Transverse colon (tissue), 4 donors: ENCODE results near the gene COX8C.

Source experiments
- EP300 ChIP-seq: sonication (generic); formaldehyde crosslinking; IDR thresholded peaks from one replicate; pipeline ENCODE4 v1.6.1; 2017; ENCODE audit warnings: antibody characterized with exemption, low read depth
- POLR2A ChIP-seq: fragments of 450-650 bp; IDR thresholded peaks from one replicate; pipeline ENCODE4 v1.6.1; 2016; ENCODE audit warnings: antibody characterized with exemption, mild to moderate bottlenecking, moderate library complexity
- POLR2AphosphoS5 ChIP-seq, 3 donors: sonication (generic); formaldehyde crosslinking; IDR thresholded peaks; one replicate each; pipeline ENCODE4 v1.6.1; 2016; ENCODE audit warnings: antibody characterized with exemption in 3 of 3
- TF ChIP-seq, protein P1 (sequence below), 5 experiments: fragments of 200-600 bp in 3 of 5; fragments of 450-650 bp in 2 of 5; sonication (generic) in 3 of 5; IDR thresholded peaks; 1 replicate in 2 of 5; 2 replicates in 3 of 5; pipeline ENCODE4 v1.5.1; 2016 to 2017; ENCODE audit warnings: antibody characterized with exemption in 5 of 5, inconsistent platforms in 3 of 5, mild to moderate bottlenecking in 2 of 5, moderate library complexity in 1 of 5

DNA sequence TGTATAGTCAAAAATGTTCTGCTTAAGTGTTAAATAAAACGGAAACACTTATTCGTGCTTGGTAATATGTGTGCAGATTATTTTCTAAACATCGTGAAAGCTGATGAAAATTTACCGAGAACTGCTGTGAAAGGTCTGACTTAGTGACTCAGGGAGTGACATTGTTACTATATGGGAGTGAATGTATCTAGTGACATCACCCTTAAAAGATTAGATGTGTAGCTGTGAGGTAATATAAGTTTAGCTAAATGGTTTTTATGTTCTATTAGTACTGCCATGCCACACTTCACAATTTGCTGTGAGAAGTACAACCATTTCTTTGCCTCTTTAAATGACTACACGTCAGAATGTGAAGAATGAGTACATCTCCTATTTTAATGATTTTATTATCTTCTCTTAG lies 1.3 kb downstream of the COX8C start:
- TF ChIP-seq, protein P1, sequence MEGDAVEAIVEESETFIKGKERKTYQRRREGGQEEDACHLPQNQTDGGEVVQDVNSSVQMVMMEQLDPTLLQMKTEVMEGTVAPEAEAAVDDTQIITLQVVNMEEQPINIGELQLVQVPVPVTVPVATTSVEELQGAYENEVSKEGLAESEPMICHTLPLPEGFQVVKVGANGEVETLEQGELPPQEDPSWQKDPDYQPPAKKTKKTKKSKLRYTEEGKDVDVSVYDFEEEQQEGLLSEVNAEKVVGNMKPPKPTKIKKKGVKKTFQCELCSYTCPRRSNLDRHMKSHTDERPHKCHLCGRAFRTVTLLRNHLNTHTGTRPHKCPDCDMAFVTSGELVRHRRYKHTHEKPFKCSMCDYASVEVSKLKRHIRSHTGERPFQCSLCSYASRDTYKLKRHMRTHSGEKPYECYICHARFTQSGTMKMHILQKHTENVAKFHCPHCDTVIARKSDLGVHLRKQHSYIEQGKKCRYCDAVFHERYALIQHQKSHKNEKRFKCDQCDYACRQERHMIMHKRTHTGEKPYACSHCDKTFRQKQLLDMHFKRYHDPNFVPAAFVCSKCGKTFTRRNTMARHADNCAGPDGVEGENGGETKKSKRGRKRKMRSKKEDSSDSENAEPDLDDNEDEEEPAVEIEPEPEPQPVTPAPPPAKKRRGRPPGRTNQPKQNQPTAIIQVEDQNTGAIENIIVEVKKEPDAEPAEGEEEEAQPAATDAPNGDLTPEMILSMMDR (IDR thresholded peaks at IDR 0.05) = no peak
- TF ChIP-seq POLR2A (no peak), EP300 (no peak), POLR2AphosphoS5 (IDR thresholded peaks at IDR 0.05) (no peak)
